Adrenal gland (tissue), 12 donors: Measurements from ENCODE around the gene LOXL1. TPM values are rescaled to one million over a fixed set of nuclear protein-coding genes. Genes with fewer than 3 reads are reported as not detected.

Experiments
- DNase-seq, 7 donors: peaks; one replicate each; pipeline ENCODE4 v3.0.0-alpha.2; 2019 to 2020
- H3K27ac ChIP-seq, 5 donors: fragments of 200-600 bp; sonication (generic) in 4 of 5; 1 replicate in 3 of 5; 2 replicates in 2 of 5; pipeline versions ENCODE4 v1.5.1 to v1.8.0; 2016 to 2020; ENCODE audit warnings: mild to moderate bottlenecking in 1 of 5
- H3K27me3 ChIP-seq: fragments of 200-600 bp; 2 replicates; pipeline ENCODE4 v1.8.0; 2021
- H3K36me3 ChIP-seq, 2 donors: fragments of 200-600 bp; replicated peaks in 1 of 2; 1 replicate in 1 of 2; 2 replicates in 1 of 2; pipeline versions ENCODE4 v1.5.1 to v1.8.0; 2018 to 2022
- H3K4me1 ChIP-seq, 2 donors: fragments of 200-600 bp; replicated peaks in 1 of 2; 1 replicate in 1 of 2; 2 replicates in 1 of 2; pipeline versions ENCODE4 v1.5.1 to v1.8.0; 2018 to 2021
- H3K4me3 ChIP-seq, 4 donors: fragments of 200-600 bp; sonication (generic) in 3 of 4; one replicate each; pipeline ENCODE4 v1.5.1; 2016 to 2018
- H3K9me3 ChIP-seq, 3 donors: fragments of 200-600 bp; sonication (generic) in 1 of 3; replicated peaks in 1 of 3; 1 replicate in 2 of 3; 2 replicates in 1 of 3; pipeline versions ENCODE4 v1.5.1 to v1.8.0; 2016 to 2021
- POLR2A ChIP-seq, 2 donors: fragments of 450-650 bp; IDR thresholded peaks; one replicate each; pipeline ENCODE4 v1.6.1; 2017; ENCODE audit warnings: antibody characterized with exemption in 2 of 2, mild to moderate bottlenecking in 2 of 2, moderate library complexity in 1 of 2
- WGBS, 4 donors: extraction: QIAGEN DNeasy Blood & Tissue Kit in 2 of 4; methylation state at CpG; one replicate each; pipeline versions ENCODE4 v1.1.5 to v1.1.7; 2013 to 2017; 5-methylcytosine and 5-hydroxymethylcytosine counted together
- intact Hi-C, 2 donors: fragments of 100-400 bp; cut with DNase I; formaldehyde crosslinking; loops; one replicate each; pipeline versions ENCODE4 v1.14.1 to v1.15.0; 2022 to 2023
- polyA plus RNA-seq, 3 donors: library from polyadenylated mRNA; stranded (reverse); fragments of 200-250 nt in 2 of 3; fragments of 350-450 nt in 1 of 3; fragmentation: Illumina TruSeq in 1 of 3; extraction: RNeasy Lipid Tissue Mini Kit (QIAGEN cat#74804) in 1 of 3; gene quantifications; one replicate each; pipeline ENCODE4 v1.2.3, GENCODE V29; 2013 to 2014
- total RNA-seq, 9 donors: library from RNA; depleted of rRNA in 4 of 9; stranded (reverse); fragments of >200 nt in 4 of 9; fragments of 120-200 nt in 1 of 9; fragmentation: NEBNext Ultra II Directional in 1 of 9; extraction: Animal tissue kit (Norgen Biotek cat#: 25700) in 1 of 9; gene quantifications; one replicate each; pipeline versions ENCODE4 v1.1.0 to v1.2.4, GENCODE V29; 2013 to 2023
- TF ChIP-seq, protein P1 (sequence below), 6 experiments: fragments of 450-650 bp in 4 of 6; fragments of 200-600 bp in 2 of 6; sonication (generic) in 1 of 6; IDR thresholded peaks; 1 replicate in 5 of 6; 2 replicates in 1 of 6; pipeline versions ENCODE4 v1.5.1 to v1.8.0; 2016 to 2021; ENCODE audit warnings: antibody characterized with exemption in 6 of 6, mild to moderate bottlenecking in 2 of 6, moderate library complexity in 1 of 6
- donor health status: healthy with polysubstance abuse.
- donor health status: Bipolar disorder and iron deficiency.
- donor health status: DM: yes; HTN: yes; CAD: no.
- donor health status: DM: no; HTN: no; CAD: no.
- donor health status: DM: no; HTN: no; CAD: no.
- donor health status: DM: yes; HTN: yes; CAD: no.

The LOXL1 gene
- total and polyA plus RNA-seq, 12 donors: 5.3 to 58.0 (median 10.9) TPM

DNA sequence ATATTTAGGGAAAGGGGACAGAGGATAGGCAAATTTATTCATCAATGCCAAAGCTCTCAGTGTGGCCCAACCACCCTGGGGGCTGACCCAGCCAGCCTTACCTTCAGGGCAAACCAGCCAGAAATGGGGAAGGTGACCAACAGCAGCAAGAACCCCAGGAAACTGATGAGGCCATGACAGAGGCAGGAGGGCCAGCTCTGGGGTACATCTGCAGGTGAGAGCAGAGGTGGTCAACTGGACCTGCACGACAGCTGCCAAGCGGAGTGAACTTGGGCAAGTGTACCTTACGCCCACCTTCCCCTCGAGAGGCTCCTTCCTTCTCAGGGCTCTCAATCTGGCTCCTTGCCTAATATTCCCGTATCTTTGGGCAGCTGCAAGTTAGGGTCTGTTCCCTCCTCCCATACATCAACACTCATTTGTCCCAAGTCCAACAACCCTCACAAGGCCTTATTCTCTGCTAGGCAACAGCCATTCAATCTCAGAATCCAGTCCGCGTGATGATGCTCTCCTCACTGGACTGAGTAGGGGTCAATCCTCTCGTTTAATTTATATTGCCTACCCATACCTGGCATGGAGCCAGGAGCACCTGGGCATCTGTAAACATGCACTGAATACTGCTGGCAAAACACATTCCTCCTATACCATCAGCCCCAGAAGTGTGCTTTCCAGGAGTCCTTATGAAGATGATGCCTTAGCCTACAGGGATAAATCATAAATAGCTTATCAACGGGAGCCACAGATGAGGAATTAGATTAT is 64.2 kb downstream of the LOXL1 start:
- H3K4me1 ChIP-seq: peaks cover 34 to 71% of the 10 kb centered on the region in 2 donors
- no peaks in the 10 kb centered on the region for H3K36me3 ChIP-seq
- peak overlapping the region in 4 of 5 donors; percentile 44 to 91 (median 75) for H3K27ac ChIP-seq
- WGBS, 4 donors: 74 to 77% (median 75%) methylated on average over 9 of the region's 9 CpGs
- DNase-seq: peak in 2 of 7 donors; percentile 35 to 59
- intact Hi-C loops: no loop called here
- no peaks in the 10 kb centered on the region for H3K27me3 ChIP-seq
- TF ChIP-seq POLR2A (IDR thresholded peaks at IDR 0.05): no peak
- TF ChIP-seq, protein P1, sequence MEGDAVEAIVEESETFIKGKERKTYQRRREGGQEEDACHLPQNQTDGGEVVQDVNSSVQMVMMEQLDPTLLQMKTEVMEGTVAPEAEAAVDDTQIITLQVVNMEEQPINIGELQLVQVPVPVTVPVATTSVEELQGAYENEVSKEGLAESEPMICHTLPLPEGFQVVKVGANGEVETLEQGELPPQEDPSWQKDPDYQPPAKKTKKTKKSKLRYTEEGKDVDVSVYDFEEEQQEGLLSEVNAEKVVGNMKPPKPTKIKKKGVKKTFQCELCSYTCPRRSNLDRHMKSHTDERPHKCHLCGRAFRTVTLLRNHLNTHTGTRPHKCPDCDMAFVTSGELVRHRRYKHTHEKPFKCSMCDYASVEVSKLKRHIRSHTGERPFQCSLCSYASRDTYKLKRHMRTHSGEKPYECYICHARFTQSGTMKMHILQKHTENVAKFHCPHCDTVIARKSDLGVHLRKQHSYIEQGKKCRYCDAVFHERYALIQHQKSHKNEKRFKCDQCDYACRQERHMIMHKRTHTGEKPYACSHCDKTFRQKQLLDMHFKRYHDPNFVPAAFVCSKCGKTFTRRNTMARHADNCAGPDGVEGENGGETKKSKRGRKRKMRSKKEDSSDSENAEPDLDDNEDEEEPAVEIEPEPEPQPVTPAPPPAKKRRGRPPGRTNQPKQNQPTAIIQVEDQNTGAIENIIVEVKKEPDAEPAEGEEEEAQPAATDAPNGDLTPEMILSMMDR (IDR thresholded peaks at IDR 0.05): no peak
- H3K4me3 ChIP-seq: no peak overlapping the region
- H3K9me3 ChIP-seq: no peaks in the 10 kb centered on the region

GRCh38 chr15:73991260-73991659 is 65.0 kb downstream of the LOXL1 start:
- intact Hi-C loops: no loop called here
- Histone ChIP-seq H3K4me1 (peaks cover 40 to 74% of the 10 kb centered on the region in 2 donors), H3K4me3 (peak overlapping the region in 2 of 4 donors; percentile 54 to 85), H3K27me3 (no peaks in the 10 kb centered on the region), H3K36me3 (no peaks in the 10 kb centered on the region), H3K9me3 (no peaks in the 10 kb centered on the region), H3K27ac (peak overlapping the region; percentile 44 to 91 (median 73))
- TF ChIP-seq, protein P1 (IDR thresholded peaks at IDR 0.05): no peak
- no peak for TF ChIP-seq POLR2A (IDR thresholded peaks at IDR 0.05)
- 21 to 30% (median 27%) methylated on average over 3 to 5 of the region's 5 CpGs for WGBS, 4 donors
- peak in 6 of 7 donors; percentile 73 to 86 (median 76) for DNase-seq

DNA sequence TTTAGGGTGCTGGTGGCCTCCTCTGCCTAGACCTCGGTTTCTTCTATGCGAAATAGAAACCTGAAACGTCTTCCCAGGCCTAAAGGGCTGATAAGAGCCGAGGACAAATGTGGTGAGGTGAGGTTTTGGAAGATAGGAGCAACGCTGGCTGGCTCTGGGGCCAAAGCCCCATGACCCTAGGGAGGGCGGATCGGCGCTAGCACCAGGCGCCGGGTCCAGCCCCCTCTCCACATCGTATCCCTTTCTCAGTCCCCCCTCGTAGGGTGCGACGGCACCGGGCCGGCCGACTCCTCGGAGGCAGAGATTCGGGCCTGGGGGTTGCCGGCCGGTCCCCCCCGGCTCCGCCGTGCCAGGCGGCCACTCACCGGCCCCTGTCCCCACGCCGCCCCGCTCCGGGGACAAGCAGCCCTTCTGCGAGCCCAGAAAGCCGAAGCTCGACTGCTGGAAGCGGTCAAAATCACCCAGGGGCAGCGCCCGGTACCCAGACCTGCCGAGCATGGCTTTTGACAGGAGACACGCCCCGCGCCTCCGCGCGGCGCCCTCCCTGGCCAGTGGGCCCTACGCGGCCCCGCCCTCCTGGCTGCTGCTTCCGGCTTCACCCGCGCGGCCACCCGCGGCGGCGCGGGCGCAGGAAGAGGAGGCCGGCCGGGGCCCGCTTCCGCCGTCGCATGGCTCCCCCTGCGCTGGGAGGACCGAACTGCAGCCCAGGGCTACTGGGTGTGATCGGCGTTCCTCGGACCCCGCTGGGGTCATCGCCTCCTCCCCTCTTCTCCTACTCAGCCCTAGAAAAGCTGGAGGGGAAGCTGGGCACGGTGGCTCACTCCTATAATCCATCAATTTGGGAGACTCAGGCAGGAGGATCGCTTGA is 65.7 kb downstream of the LOXL1 start, which contains the start of gene STOML1:
Gene STOML1, minus strand, starts transcription at position 570 of the 868 bp plus-strand sequence. Its CDS starts 72 bp downstream, at position 498.
- H3K9me3 ChIP-seq: no peaks in the 10 kb centered on the region
- intact Hi-C loops: no loop called here
- peaks cover 42 to 81% of the 10 kb centered on the region in 2 donors for H3K4me1 ChIP-seq

More for the DNA sequence above, 65.7 kb downstream of the LOXL1 start, which contains the start of gene STOML1:
- H3K27ac ChIP-seq: peak within 1 kb of the TSS; percentile 44 to 91 (median 73)
- WGBS, 4 donors: 0 to 1% (median 0%) methylated on average over 8 to 72 of the region's 72 CpGs
- DNase-seq: peak; percentile 89 to 95 (median 92)
- H3K4me3 ChIP-seq: peak within 1 kb of the TSS; percentile 16 to 85 (median 37)
- TF ChIP-seq, protein P1 (IDR thresholded peaks at IDR 0.05): peak; percentile 49 to 94 (median 79)
- peak; percentile 50 to 57 for TF ChIP-seq POLR2A (IDR thresholded peaks at IDR 0.05)
- no peaks in the 10 kb centered on the region for H3K27me3 ChIP-seq
- no peaks in the 10 kb centered on the region for H3K36me3 ChIP-seq
